ENCODE measurements around the gene HNRNPL.

DNA sequence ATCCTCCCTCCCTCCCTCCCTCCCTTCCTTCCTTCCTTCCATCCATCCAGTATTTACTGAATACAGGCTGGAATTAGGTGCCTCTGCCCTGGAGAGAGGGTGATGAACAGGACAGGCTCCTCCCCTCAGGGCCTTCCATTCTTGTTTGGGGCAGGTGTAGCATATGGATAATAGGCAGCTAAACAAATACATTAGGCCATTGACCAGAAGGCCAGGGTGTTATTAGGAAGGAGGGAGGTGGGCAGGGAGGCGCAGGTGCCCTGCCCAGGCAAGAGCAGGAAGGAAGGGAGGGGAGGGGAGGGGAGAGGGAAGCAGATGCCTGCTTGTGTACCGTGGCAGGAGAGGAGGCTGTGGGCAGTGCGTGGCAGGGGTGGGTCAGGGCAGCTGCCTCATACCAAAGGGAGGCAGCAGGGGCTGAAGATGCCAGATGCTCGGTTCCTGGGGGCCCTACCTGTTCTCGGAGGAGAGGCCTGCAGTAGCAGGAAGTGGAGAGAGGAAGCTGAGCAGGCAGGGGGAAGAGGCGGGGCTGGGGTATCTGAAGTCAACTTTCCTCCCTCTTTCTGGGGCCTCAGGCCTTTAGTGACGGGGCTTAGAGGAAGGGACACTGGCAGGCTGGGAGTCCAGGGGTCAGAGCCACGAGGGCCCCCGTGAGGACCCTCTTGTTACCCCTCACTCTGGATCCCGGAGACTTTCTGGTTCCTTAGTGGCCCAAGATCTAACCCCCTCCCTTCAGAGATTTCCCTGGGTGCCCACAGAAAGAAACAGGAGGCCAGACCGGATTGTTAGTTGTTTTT lies 28.2 kb upstream of the HNRNPL start, which contains the start of gene RINL:
- TF ChIP-seq, protein P1, sequence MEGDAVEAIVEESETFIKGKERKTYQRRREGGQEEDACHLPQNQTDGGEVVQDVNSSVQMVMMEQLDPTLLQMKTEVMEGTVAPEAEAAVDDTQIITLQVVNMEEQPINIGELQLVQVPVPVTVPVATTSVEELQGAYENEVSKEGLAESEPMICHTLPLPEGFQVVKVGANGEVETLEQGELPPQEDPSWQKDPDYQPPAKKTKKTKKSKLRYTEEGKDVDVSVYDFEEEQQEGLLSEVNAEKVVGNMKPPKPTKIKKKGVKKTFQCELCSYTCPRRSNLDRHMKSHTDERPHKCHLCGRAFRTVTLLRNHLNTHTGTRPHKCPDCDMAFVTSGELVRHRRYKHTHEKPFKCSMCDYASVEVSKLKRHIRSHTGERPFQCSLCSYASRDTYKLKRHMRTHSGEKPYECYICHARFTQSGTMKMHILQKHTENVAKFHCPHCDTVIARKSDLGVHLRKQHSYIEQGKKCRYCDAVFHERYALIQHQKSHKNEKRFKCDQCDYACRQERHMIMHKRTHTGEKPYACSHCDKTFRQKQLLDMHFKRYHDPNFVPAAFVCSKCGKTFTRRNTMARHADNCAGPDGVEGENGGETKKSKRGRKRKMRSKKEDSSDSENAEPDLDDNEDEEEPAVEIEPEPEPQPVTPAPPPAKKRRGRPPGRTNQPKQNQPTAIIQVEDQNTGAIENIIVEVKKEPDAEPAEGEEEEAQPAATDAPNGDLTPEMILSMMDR (IDR thresholded peaks at IDR 0.05), result no peak
- no peak for TF ChIP-seq POLR2A (IDR thresholded peaks at IDR 0.05)
